Activated CD8-positive, alpha-beta memory T cell treated with anti-CD3 and anti-CD28 coated beads, Interleukin-2, amount 10 ng/mL, durations not matched to agents 7 days and 5 days (primary cell): ENCODE data around the gene DPM3. TPM values are rescaled to one million over a fixed set of nuclear protein-coding genes. Genes with fewer than 3 reads are reported as not detected.
"Not testable (repeated sequence)": the region's sequence is repeated elsewhere in the genome, so short reads cannot be mapped to it uniquely, and the experiment has no call there.

Experiments
- ATAC-seq: fragments of 150-1000 bp; cut with Tn5 transposase; one replicate; pipeline ENCODE4 v1.10.0; 2021; ENCODE audit warnings: moderate library complexity
- CTCF ChIA-PET: fragments of 350-600 bp; sonication (Branson Sonifier 250); formaldehyde crosslinking; loops from one replicate; lab custom pipeline; 2021; ENCODE audit warnings: antibody characterized with exemption; lab: Charles Lee
- DNase-seq: peaks from one replicate; pipeline ENCODE4 v3.0.0-alpha.2; 2020
- H3K27ac Mint-ChIP-seq: one replicate; pipeline ENCODE4 v1.8.0; 2021; ENCODE audit warnings: mild to moderate bottlenecking, mixed read lengths
- H3K27me3 Mint-ChIP-seq: one replicate; pipeline ENCODE4 v1.8.0; 2021; ENCODE audit warnings: mixed read lengths
- H3K36me3 Mint-ChIP-seq: one replicate; pipeline ENCODE4 v1.8.0; 2021; ENCODE audit warnings: mild to moderate bottlenecking, mixed read lengths
- H3K4me1 Mint-ChIP-seq: one replicate; pipeline ENCODE4 v1.8.0; 2021; ENCODE audit warnings: mixed read lengths
- H3K4me3 Mint-ChIP-seq: one replicate; pipeline ENCODE4 v1.8.0; 2021; ENCODE audit warnings: mild to moderate bottlenecking, moderate library complexity, mixed read lengths
- H3K9me3 Mint-ChIP-seq: one replicate; pipeline ENCODE4 v1.8.0; 2022; ENCODE audit warnings: low read depth, mixed read lengths
- total RNA-seq, 2 experiments: library from RNA; stranded (reverse); gene quantifications; one replicate each; pipeline ENCODE4 v1.2.3, GENCODE V29; 2021

Gene DPM3
- total RNA-seq, 2 experiments from 2014 or later: 54.2 to 57.0 TPM

- H3K27me3 Mint-ChIP-seq, H3K4me3 Mint-ChIP-seq, DNase-seq, ATAC-seq, H3K27ac Mint-ChIP-seq, H3K36me3 Mint-ChIP-seq, H3K9me3 Mint-ChIP-seq: not testable (repeated sequence)
- peaks cover 12% of the 10 kb centered on the region for H3K4me1 Mint-ChIP-seq
- CTCF ChIA-PET: interaction anchor here (0.9 to 13.0 kb wide), 4 partner anchors 8 to 74 kb away, joined by 3 to 295 read pairs (median 3); partner anchors contain the start of gene KRTCAP2
Measured at GRCh38 chr1:155164625-155165024, 24.3 kb upstream of the DPM3 start.

GRCh38 chr1:155163785-155164184, 23.5 kb upstream of the DPM3 start:
- ATAC-seq: not testable (repeated sequence)

GRCh38 chr1:155162631-155163030, 22.3 kb upstream of the DPM3 start:
- not testable (repeated sequence) for H3K4me1 Mint-ChIP-seq, H3K9me3 Mint-ChIP-seq, H3K27me3 Mint-ChIP-seq, H3K27ac Mint-ChIP-seq, DNase-seq, H3K36me3 Mint-ChIP-seq, H3K4me3 Mint-ChIP-seq, ATAC-seq
- CTCF ChIA-PET: interaction anchor here (1.0 to 1.5 kb wide), 4 partner anchors 10 to 145 kb away, joined by 3 to 9 read pairs (median 6); partner anchors contain the start of gene KRTCAP2

More at GRCh38 chr1:155163785-155164184, 23.5 kb upstream of the DPM3 start:
- DNase-seq, H3K27ac Mint-ChIP-seq, H3K9me3 Mint-ChIP-seq, H3K4me3 Mint-ChIP-seq, H3K36me3 Mint-ChIP-seq, H3K27me3 Mint-ChIP-seq: not testable (repeated sequence)
- CTCF ChIA-PET: interaction anchor here (1.6 to 13.0 kb wide), 2 partner anchors 52 to 73 kb away, joined by 3 to 295 read pairs; no protein-coding TSS in a partner anchor
- H3K4me1 Mint-ChIP-seq: peaks cover 12% of the 10 kb centered on the region

- Mint-ChIP-seq H3K9me3 (no peaks in the 10 kb centered on the region), H3K36me3 (no peaks in the 10 kb centered on the region), H3K27ac (no peak overlapping the region), H3K27me3 (peaks cover 9% of the 10 kb centered on the region), H3K4me1 (no peaks in the 10 kb centered on the region), H3K4me3 (no peak overlapping the region)
- no peak for ATAC-seq
- DNase-seq: no peak
- CTCF ChIA-PET: no interaction called here
Measured at GRCh38 chr1:155160128-155160527, 19.8 kb upstream of the DPM3 start.

- ATAC-seq (no peak), DNase-seq (no peak)
- Mint-ChIP-seq H3K4me1 (no peaks in the 10 kb centered on the region), H3K9me3 (no peaks in the 10 kb centered on the region), H3K36me3 (no peaks in the 10 kb centered on the region), H3K27ac (no peak overlapping the region), H3K27me3 (peaks cover 15% of the 10 kb centered on the region), H3K4me3 (no peak overlapping the region)
- CTCF ChIA-PET: no interaction called here
Measured at GRCh38 chr1:155158991-155159390, 18.7 kb upstream of the DPM3 start.

- peaks cover 25% of the 10 kb centered on the region for H3K27me3 Mint-ChIP-seq
- H3K4me1 Mint-ChIP-seq, DNase-seq, H3K36me3 Mint-ChIP-seq, H3K4me3 Mint-ChIP-seq, H3K27ac Mint-ChIP-seq, H3K9me3 Mint-ChIP-seq, ATAC-seq: not testable (repeated sequence)
- CTCF ChIA-PET: interaction anchor here (1.0 to 2.6 kb wide), 2 partner anchors 10 to 12 kb away, joined by 3 to 6 read pairs; no protein-coding TSS in a partner anchor
Measured at GRCh38 chr1:155155996-155156643, 15.8 kb upstream of the DPM3 start.

- no peak overlapping the region for H3K27ac Mint-ChIP-seq
- peaks cover 1% of the 10 kb centered on the region for H3K36me3 Mint-ChIP-seq
- no peak overlapping the region for H3K4me3 Mint-ChIP-seq
- H3K4me1 Mint-ChIP-seq: peaks cover 2% of the 10 kb centered on the region
- CTCF ChIA-PET: interaction anchor here (0.8 to 3.0 kb wide), 3 partner anchors 27 to 54 kb away, joined by 3 to 13 read pairs (median 3); no protein-coding TSS in a partner anchor
- DNase-seq (no peak), ATAC-seq (no peak)
- peaks cover 35% of the 10 kb centered on the region for H3K27me3 Mint-ChIP-seq
- no peaks in the 10 kb centered on the region for H3K9me3 Mint-ChIP-seq
Measured at GRCh38 chr1:155145491-155145890, 5.2 kb upstream of the DPM3 start.

- Mint-ChIP-seq H3K4me3 (no peak overlapping the region), H3K27me3 (peaks cover 14% of the 10 kb centered on the region)
- CTCF ChIA-PET: interaction anchor here (2.0 to 2.1 kb wide), 2 partner anchors 31 to 50 kb away, joined by 5 to 7 read pairs; partner anchors contain the start of gene KRTCAP2
Measured at GRCh38 chr1:155141749-155142148, 1.4 kb upstream of the DPM3 start.

GRCh38 chr1:155140630-155140953, 261 bp upstream of the DPM3 start:
- Mint-ChIP-seq H3K27me3 (peaks cover 8% of the 10 kb centered on the region), H3K36me3 (peaks cover 14% of the 10 kb centered on the region), H3K4me1 (peaks cover 32% of the 10 kb centered on the region), H3K27ac (peak overlapping the region; percentile 95), H3K4me3 (peak overlapping the region; percentile 100), H3K9me3 (no peaks in the 10 kb centered on the region)
- no peak for DNase-seq
- CTCF ChIA-PET: interaction anchor here (0.7 to 1.7 kb wide), 7 partner anchors 14 to 79 kb away, joined by 3 to 7 read pairs (median 5); partner anchors contain the start of genes KRTCAP2 and TRIM46
- no peak for ATAC-seq

More at GRCh38 chr1:155141749-155142148, 1.4 kb upstream of the DPM3 start:
- Mint-ChIP-seq H3K36me3 (peaks cover 14% of the 10 kb centered on the region), H3K4me1 (peaks cover 30% of the 10 kb centered on the region), H3K9me3 (no peaks in the 10 kb centered on the region), H3K27ac (no peak overlapping the region)
- DNase-seq (no peak), ATAC-seq (no peak)

GRCh38 chr1:155137154-155137949, 3.0 kb downstream of the DPM3 start:
- DNase-seq (no peak), ATAC-seq (no peak)
- Mint-ChIP-seq H3K4me1 (peaks cover 39% of the 10 kb centered on the region), H3K27ac (peak overlapping the region; percentile 98), H3K9me3 (no peaks in the 10 kb centered on the region), H3K27me3 (peaks cover 3% of the 10 kb centered on the region), H3K36me3 (peaks cover 14% of the 10 kb centered on the region), H3K4me3 (peak overlapping the region; percentile 97)
- CTCF ChIA-PET: interaction anchor here (0.9 to 5.1 kb wide), 7 partner anchors 30 to 56 kb away, joined by 3 to 32 read pairs (median 15); partner anchors contain the start of gene KRTCAP2

- H3K27ac Mint-ChIP-seq: peak overlapping the region; percentile 98
- H3K4me3 Mint-ChIP-seq: peak overlapping the region; percentile 97
- peaks cover 13% of the 10 kb centered on the region for H3K36me3 Mint-ChIP-seq
- CTCF ChIA-PET: interaction anchor here (0.7 to 5.1 kb wide), 6 partner anchors 32 to 57 kb away, joined by 3 to 32 read pairs (median 18); partner anchors contain the start of gene KRTCAP2
- no peaks in the 10 kb centered on the region for H3K9me3 Mint-ChIP-seq
- ATAC-seq (no peak), DNase-seq (peak; percentile 48)
- peaks cover 39% of the 10 kb centered on the region for H3K4me1 Mint-ChIP-seq
- H3K27me3 Mint-ChIP-seq: peaks cover under 1% of the 10 kb centered on the region
Measured at GRCh38 chr1:155136748-155137147, 3.6 kb downstream of the DPM3 start.

GRCh38 chr1:155135415-155136028, 4.8 kb downstream of the DPM3 start, which contains the start of gene SLC50A1:
TSS of gene SLC50A1 (plus strand) at chr1:155135852. CDS start at chr1:155135912, 60 bp downstream.
- DNase-seq (peak; percentile 95), ATAC-seq (peak; percentile 84)
- CTCF ChIA-PET: interaction anchor here (0.9 to 5.1 kb wide), 6 partner anchors 33 to 91 kb away, joined by 3 to 32 read pairs (median 14); partner anchors contain the start of gene KRTCAP2
- Mint-ChIP-seq H3K27ac (peak within 1 kb of the TSS; percentile 98), H3K4me1 (peaks cover 37% of the 10 kb centered on the region), H3K36me3 (peaks cover 13% of the 10 kb centered on the region), H3K4me3 (peak within 1 kb of the TSS; percentile 97), H3K9me3 (no peaks in the 10 kb centered on the region), H3K27me3 (peaks cover 2% of the 10 kb centered on the region)
